ENCODE data around the gene NSMCE4A.
A peak's percentile ranks its signal among the peaks of the same experiment; 100 is the strongest.
"Not testable (repeated sequence)": the region's sequence is repeated elsewhere in the genome, so short reads cannot be mapped to it uniquely, and the experiment has no call there.

NSMCE4A gene, protein sequence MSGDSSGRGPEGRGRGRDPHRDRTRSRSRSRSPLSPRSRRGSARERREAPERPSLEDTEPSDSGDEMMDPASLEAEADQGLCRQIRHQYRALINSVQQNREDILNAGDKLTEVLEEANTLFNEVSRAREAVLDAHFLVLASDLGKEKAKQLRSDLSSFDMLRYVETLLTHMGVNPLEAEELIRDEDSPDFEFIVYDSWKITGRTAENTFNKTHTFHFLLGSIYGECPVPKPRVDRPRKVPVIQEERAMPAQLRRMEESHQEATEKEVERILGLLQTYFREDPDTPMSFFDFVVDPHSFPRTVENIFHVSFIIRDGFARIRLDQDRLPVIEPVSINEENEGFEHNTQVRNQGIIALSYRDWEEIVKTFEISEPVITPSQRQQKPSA

GRCh38 chr10:121974535-121975294, at the start of gene NSMCE4A:
Gene NSMCE4A (minus strand): TSS chr10:121975217. CDS start chr10:121975165, 52 bp downstream.
- DNase-seq (ENCODE audit: low read depth): peak; percentile 74

- DNase-seq (ENCODE audit: low read depth): not testable (repeated sequence)
Measured at GRCh38 chr10:122023257-122023656, 48.2 kb upstream of the NSMCE4A start.

DNA sequence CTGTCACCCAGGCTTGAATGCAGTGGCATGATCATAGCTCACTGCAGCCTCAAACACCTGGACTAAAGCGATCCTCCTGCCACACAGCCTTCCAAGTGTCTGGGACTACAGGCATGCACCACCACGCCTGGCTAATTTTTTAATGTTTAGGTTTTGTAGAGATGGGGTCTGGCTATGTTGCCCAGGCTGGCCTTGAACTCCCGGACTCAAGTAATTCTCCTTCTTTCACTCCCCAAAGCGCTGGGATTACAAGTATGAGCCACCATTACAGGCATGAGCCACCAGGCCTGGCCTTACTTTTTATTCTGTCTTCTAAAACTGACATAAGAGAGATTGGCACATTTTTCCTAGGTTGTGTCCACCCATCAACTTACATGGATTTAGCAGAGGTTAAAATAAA, 47.3 kb upstream of the NSMCE4A start:
- no peak for DNase-seq (ENCODE audit: low read depth)

DNA sequence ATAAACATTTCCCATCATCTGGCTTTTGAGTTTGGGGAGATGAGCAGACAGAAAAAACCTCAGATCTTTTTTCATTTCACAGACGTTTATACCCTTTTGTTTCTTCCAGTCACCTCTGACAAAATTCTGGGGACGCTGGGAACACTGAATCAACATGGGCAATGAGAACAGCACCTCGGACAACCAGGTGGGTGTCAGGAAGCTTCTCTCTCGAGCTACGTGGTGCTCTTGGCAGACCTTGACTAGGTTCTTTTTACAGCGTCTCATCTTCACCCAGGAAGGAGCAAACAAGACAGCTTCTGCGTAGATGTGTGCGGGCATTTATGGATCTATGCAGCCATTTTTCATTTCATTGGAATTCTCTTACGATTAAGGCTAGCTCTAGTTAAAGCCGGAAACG, 46.8 kb upstream of the NSMCE4A start:
- no peak for DNase-seq (ENCODE audit: low read depth)

DNA sequence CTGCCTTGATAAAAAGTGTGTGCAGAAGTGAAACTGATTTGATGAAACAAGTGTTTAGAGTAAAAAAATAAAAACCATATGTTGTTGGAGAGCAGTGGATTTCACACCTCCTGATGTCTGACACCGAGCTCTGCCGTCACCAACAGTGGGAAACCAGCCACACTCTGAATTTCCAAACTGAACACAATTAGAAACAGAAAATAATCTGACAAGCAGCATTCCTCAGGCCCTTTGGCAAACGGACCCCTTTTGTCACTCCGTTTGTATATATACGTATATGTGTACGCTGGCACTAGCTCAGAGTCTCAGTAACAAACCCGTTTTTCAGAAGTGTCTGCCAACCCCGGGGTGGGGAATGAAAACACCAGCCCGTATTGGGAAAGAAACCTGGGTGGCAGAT, 46.4 kb upstream of the NSMCE4A start:
- peak; percentile 95 for DNase-seq (ENCODE audit: low read depth)

GRCh38 chr10:122020226-122020625, 45.2 kb upstream of the NSMCE4A start:
- DNase-seq (ENCODE audit: low read depth): peak; percentile 79

GRCh38 chr10:122019414-122019975, 44.5 kb upstream of the NSMCE4A start:
- no peak for DNase-seq (ENCODE audit: low read depth)

DNA sequence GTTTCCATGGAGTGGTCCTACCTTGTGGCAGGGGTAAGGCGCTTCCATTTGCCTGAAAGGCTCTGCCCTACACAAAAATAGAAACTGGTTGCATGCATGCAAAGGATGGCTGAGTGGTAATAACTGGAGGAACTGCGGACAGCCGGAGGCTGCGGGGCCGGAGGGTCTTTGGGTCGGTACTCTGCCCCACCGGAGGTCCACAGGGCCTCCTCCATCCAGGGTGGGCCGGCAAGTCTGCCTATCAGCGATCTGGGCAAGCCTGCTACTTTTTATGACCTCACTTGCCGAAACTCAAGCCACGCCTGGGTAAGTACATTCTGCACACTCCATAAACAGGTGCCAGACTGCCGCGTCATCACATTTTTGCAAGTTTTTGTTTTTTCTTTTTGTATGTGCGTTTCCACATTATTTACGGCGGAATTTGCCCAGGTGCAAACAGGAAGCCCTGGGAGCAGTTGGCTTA, 44.0 kb upstream of the NSMCE4A start:
- no peak for DNase-seq (ENCODE audit: low read depth)

GRCh38 chr10:122018491-122018890, 43.5 kb upstream of the NSMCE4A start:
- no peak for DNase-seq (ENCODE audit: low read depth)

- not testable (repeated sequence) for DNase-seq (ENCODE audit: low read depth)
Measured at GRCh38 chr10:122017926-122018325, 42.9 kb upstream of the NSMCE4A start.

DNA sequence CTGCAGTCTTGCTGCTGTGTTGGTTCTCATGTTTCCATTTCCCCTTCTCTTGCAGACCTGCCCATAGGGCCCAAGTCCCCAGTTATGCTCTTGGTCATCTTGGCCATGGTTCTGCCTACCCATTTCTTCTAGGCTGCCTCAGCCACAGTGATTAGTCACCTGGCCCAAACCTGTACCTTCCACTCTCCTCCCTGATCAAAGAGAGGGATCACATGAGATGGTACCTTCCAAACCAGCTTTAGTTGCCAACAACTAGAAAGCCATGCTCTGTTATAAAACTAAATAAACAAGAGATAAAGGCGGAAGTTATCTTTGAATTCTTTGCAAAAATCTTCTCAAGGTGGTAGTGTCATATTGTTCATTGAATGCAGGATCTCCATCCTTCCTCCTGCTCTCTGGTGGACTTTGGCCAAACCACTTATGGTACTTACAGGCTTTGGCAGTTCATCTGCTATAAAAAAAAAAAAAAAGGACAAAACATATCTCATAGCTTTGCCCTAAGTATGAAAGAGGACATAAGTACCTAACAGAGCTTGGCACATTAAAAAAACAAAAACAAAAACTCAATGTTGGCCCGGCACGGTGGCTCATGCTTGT, 39.7 kb upstream of the NSMCE4A start:
- DNase-seq (ENCODE audit: low read depth): no peak

GRCh38 chr10:122013311-122013780, 38.3 kb upstream of the NSMCE4A start:
- DNase-seq (ENCODE audit: low read depth): no peak

- no peak for DNase-seq (ENCODE audit: low read depth)
Measured at GRCh38 chr10:122012731-122013130, 37.7 kb upstream of the NSMCE4A start.

DNA sequence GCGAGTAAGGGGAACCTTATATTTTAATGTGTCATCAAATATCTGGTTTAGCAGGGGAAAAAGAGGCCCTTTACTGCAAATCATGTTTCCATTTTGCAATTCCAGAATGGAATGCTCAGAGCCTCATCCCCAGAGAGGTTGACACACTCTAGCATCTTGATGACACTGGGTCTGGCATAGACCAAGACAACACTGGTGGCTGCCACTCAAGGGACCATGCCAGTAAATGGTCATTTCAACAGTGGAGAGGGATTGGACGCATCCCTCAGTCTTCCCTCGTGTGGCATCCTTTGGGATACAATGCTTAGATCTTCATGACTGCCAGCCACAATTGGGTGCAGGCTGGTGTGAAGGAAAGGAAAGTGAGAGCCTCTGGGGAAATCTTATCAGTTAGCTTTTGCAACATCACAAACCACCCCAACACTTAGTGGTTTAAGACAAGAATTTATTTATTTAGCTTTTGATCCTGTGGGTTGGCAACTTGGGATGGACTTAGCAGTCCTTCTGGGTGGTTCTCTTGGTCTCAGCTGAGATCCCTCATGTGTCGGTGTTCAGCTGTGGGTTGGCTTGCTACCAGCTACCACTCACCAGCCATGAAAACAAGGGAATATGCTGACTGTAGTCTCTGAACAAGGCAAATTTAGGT, 35.5 kb upstream of the NSMCE4A start:
- DNase-seq (ENCODE audit: low read depth): peak; percentile 28

DNA sequence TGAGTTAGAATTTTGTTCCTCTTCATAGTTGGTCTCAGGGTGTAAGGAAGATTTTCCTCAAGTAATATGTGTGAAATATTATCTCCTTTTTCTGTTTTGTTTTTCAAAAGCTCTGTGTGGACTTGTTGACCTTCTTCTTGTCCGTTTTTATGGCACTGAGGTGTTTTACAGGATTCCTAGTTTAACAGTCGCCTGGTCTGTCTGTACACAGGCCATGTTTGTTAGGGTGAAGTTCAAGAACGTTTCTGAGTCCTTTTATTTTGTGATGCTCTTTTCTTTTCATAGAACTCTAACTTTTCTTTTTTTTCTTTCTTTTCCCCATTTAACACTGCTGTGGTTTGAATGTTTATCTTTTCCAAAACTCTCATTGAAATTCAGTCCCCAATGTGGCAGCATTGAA, 32.4 kb upstream of the NSMCE4A start:
- DNase-seq (ENCODE audit: low read depth): no peak

- no peak for DNase-seq (ENCODE audit: low read depth)
Measured at GRCh38 chr10:122001698-122002097, 26.7 kb upstream of the NSMCE4A start.

DNA sequence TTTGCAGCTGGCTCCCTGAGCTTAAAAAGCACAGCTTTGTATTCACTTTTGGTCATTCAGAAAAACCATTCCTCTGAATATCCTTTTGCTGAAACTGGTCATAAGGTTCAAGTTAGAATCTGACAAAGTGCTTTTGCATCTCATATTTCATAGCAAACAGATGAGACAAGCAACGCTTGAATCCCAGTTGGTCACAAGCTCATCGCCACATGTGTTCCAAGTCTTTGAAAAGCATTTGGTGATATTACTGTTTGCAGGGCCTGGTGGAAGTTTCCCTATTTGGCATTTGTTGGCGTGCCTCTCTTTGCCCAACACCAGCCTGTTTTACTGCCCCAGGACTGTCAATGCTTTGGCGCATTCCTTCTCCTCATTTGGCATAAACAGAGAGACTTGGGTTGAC, 24.3 kb upstream of the NSMCE4A start:
- DNase-seq (ENCODE audit: low read depth): peak; percentile 61

DNA sequence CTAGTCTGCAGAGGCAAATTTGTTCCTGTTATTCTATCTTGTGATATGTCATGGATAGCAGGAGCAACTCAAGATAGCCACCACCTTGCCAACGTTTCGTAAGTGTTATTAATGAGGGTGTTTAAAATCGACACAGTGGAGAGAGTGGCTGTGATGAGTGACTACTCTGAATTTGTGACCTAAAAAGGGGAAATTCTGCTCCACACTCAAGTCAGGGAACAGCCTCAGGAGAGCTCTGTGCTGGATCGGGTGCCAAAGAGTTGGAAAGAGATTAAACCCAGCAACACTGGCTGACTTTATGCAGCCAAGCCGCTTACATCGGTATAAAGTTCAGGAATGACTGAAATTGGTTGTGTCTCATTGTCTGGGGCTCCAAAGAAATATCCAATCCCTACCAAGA, 23.4 kb upstream of the NSMCE4A start:
- DNase-seq (ENCODE audit: low read depth): no peak

DNA sequence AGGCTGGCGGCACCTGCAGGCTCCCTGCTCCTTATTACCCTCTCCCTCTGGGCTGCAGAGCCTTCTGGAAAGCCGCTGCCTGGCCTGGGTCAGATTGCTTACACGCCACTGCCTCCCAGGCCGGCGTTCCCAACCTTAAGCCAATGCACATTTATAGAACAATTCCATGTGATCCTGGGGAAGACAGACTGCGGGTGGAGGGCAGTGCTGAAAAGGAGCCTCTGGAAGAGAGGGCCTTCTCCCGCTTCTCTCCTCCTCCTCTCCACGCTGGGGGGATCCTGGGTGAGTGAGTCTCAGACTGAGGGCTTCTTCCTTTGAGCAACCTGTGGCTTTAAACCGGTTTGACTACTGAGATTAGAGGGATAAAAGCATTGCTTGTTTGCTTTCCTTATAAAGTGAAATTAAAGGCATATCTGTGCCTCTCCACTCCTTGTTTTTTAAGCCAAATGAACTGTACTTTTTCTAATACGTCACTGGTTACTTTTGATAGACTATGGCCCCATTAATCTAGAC, 19.5 kb upstream of the NSMCE4A start:
- DNase-seq (ENCODE audit: low read depth): no peak

GRCh38 chr10:121991727-121992126, 16.7 kb upstream of the NSMCE4A start:
- DNase-seq (ENCODE audit: low read depth): not testable (repeated sequence)

- DNase-seq (ENCODE audit: low read depth): no peak
Measured at GRCh38 chr10:121990015-121990677, 15.1 kb upstream of the NSMCE4A start.

All from fibroblast of gingiva (primary cell).